ENCODE measurements around the gene ITGAD.

- TF ChIP-seq, protein P1, sequence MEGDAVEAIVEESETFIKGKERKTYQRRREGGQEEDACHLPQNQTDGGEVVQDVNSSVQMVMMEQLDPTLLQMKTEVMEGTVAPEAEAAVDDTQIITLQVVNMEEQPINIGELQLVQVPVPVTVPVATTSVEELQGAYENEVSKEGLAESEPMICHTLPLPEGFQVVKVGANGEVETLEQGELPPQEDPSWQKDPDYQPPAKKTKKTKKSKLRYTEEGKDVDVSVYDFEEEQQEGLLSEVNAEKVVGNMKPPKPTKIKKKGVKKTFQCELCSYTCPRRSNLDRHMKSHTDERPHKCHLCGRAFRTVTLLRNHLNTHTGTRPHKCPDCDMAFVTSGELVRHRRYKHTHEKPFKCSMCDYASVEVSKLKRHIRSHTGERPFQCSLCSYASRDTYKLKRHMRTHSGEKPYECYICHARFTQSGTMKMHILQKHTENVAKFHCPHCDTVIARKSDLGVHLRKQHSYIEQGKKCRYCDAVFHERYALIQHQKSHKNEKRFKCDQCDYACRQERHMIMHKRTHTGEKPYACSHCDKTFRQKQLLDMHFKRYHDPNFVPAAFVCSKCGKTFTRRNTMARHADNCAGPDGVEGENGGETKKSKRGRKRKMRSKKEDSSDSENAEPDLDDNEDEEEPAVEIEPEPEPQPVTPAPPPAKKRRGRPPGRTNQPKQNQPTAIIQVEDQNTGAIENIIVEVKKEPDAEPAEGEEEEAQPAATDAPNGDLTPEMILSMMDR (tag by site-specific recombination; IDR thresholded peaks at IDR 0.05), result no peak
- TF ChIP-seq ZBTB17 (tag by site-specific recombination; IDR thresholded peaks at IDR 0.05), result no peak
- TF ChIP-seq ZNF416 (tag by site-specific recombination; IDR thresholded peaks at IDR 0.05), result no peak
- TF ChIP-seq ZNF658 (tag by site-specific recombination; IDR thresholded peaks at IDR 0.05), result no peak
- TF ChIP-seq REST (tag by site-specific recombination; IDR thresholded peaks at IDR 0.05), result no peak
- TF ChIP-seq ZNF530 (tag by site-specific recombination; IDR thresholded peaks at IDR 0.05; ENCODE audit: low read depth), result no peak
- TF ChIP-seq ZNF350 (tag by site-specific recombination; IDR thresholded peaks at IDR 0.05), result no peak
- no peak for TF ChIP-seq ZNF549 (tag by site-specific recombination; IDR thresholded peaks at IDR 0.05)
- no peak for TF ChIP-seq AEBP2 (tag by site-specific recombination; IDR thresholded peaks at IDR 0.05; ENCODE audit: borderline replicate concordance)
- no peak for TF ChIP-seq PBX3 (CRISPR knock-in tag; IDR thresholded peaks at IDR 0.05)
- TF ChIP-seq ZNF335 (tag by site-specific recombination; conservative IDR thresholded peaks at IDR 0.05), result no peak
- TF ChIP-seq ZNF670 (tag by site-specific recombination; IDR thresholded peaks at IDR 0.05; ENCODE audit: low read depth), result no peak
- TF ChIP-seq BCL11A (tag by site-specific recombination; IDR thresholded peaks at IDR 0.05; ENCODE audit: low read depth), result no peak
- TF ChIP-seq ZNF138 (tag by site-specific recombination; IDR thresholded peaks at IDR 0.05; ENCODE audit: borderline replicate concordance), result no peak
These were observed 31.7 kb upstream of the ITGAD start for GRCh38 chr16:31361201-31362110.
